Measurements from ENCODE around the gene ITPKB.
A peak's percentile ranks its signal among the peaks of the same experiment; 100 is the strongest.

The ITPKB gene

DNA sequence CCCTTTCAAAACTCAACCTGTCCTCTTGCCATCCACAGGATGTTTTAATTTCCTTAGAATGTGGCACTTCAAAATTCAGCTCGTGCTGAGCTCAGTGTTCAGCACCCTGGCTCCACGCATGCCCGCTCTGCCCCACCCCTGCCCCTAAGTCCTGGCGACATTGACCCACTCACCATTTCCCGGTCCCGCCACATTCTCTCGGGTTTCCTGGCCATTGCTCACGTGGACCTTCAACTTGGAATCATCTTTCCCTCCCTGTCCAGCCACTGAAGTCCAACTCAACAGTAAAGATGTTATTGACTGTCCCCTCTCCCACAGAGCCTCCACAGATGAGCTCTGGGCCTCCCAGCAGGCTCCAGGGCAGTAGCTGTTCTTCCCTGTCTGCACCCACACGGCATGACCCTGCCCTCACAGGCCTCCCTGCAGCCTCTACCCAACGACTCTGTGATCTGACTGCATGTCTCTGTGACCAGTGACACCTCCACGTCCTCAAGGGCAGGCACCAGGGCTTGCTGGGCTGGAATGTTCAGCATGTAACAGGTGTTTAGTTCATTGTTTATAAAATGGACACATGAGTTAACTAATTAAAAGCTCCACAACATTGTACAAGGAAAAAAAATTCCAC lies 53.8 kb downstream of the ITPKB start:
- DNase-seq (ENCODE audit: low read depth in 2 of 2), result no peak

GRCh38 chr1:226684026-226684425 lies 55.1 kb downstream of the ITPKB start:
- DNase-seq (ENCODE audit: low read depth in 2 of 2), result no peak

DNA sequence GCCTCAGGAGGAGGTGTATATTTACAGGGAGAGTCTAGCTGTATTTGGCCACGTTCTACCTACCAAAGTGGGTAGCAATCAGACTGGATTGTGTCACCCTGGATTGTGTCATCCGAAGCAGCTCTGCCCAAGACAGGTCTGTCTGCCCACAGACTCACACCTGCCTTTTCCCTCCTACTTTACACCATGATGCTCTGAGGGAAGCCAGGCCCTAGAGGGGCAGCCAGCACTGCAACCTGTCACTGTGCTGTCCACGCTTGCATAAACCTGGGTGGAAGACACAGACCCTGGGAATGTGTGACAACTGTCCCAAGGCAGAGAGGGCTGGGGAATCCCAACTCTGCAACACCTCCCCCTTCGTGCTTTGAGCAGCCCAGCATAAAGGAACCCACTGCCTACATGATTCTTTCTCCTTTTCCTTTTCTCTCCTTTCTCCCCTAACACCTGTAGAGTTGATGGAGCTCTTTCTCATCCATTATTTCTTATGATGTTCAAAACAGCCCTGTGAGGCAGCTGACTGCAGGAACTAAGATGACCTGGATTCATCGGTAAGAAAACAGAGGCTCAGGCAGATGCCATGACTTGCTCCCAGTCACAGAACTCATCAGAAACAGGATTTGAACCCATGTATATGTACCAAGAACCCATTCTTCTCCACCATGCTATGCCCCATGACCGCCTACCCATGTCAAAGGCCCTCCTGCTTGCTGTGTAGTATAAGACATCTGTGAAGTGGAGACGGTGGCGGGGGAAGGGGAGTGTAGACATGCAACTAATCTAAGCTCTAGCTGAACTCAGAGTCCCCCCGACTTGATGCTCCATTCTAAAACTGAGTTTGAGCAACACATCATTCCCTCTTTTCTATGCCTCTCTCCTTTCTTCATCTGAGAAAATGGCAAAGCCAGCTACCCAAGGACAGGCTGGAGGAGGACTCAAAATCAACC lies 55.9 kb downstream of the ITPKB start:
- DNase-seq (ENCODE audit: low read depth in 2 of 2), result peak in 1 of 2 donors; percentile 36

DNA sequence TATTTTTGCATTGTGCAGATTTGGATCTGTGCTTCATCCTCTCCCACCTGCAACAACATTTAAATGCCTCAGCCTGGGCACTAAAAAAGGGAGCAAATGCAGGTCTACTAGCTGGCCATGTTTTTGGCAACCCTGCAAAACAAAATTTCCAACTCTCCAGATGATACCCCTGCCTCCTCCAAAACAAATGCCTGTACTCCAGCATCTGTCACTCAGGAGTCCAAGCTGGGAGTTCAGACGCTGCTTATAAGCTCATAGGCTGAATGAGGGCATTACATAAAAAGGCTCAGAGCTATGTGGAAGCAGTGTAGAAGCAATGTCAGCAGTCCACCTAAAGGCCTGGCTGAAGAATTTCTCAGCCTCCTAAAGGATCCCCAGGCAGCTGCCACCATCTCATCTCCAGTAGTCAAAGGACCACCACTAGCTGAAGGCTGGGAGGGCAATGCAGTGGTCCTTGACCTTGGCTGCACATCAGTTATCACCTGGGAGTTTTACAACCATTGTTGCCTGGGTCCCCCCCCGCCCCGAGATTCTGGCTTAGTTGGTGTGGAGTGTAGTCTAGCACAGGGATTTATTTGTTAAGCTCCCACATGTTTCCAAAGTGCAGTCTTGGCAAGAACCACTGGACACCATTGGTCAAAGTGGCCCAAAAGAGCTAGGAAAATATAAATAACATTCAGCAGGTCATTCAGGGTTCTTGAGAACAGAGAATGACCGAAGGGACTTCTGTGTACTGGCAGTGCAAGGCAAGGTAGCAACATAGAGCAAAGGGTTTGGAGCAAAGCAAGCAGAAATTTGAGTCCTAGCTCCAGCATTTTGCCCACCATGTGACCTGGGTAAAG lies 57.2 kb downstream of the ITPKB start:
- no peak for DNase-seq (ENCODE audit: low read depth in 2 of 2)

DNA sequence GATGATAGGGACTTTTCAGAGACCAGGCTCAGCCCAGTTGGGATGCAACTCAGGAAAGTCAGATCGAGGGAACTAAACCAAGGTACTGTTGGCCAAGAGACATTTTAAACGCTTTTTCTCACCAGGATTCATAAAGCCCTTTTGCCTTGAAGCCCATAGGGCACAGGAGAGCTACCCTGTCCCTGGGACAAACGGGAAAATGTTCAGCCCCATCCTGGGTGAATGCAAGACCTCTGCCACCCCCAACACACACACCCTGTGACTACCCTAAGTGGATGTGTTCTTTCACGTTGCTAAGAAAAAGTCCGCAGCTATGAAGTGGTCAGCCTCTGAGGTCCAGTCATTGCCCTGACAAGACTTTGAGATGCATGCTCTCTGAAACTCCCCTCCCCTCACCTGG lies 58.4 kb downstream of the ITPKB start:
- no peak for DNase-seq (ENCODE audit: low read depth in 2 of 2)

DNA sequence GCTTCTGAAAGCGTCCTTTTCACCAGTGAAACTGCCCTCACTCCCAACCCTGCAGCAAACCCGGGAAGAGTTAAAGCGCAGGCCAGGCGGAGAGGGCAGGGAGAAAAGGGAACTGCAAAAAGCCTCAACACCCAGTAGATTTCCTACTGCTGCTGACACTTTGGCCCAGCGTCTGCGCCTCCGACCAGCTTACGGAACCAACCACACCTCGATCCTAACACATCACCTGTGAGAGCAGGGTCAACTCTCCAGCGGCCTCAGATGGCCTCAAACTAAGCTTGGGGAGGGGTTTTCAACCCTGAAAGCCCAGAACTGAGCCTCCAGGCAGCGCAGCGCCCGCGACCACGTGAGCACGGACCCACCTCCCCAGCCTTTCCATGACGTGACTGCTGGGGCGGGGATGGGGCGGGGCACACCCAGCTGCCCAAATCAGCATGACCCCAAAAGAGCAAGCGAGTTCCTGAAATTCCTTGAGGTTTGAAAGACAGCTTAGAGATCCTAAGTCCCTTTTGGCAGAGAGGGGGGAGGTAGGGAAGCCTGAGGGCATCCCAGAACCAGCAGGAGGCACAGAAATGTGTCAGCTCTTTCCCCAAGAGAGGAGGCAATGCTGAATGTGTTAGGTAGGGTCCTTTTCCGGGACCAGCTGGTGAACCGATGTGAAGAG lies 59.1 kb downstream of the ITPKB start:
- DNase-seq (ENCODE audit: low read depth in 2 of 2), result peak; percentile 74 to 80

DNA sequence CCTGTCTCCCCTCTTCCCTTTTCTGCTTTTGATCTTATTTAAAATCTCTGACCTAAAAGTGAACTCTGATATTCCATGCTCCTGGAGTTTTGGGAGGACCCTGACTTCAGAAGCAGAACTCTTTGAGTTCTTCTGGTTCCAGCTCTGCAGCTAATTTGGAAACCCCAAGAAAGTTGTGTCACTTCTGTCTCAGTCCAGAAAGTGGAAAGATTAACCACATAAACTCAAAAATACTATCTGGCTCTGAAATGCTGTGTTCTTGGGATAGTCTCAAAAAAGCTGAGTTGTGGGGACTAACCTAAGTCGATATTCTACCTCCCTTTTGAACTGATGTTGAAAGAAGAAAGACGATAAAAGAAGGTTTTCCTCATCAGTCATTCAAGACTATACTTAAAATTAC lies 59.8 kb downstream of the ITPKB start:
- DNase-seq (ENCODE audit: low read depth in 2 of 2), result no peak

- DNase-seq (ENCODE audit: low read depth in 2 of 2), result no peak
Observed at GRCh38 chr1:226678701-226679100, 60.4 kb downstream of the ITPKB start.

DNA sequence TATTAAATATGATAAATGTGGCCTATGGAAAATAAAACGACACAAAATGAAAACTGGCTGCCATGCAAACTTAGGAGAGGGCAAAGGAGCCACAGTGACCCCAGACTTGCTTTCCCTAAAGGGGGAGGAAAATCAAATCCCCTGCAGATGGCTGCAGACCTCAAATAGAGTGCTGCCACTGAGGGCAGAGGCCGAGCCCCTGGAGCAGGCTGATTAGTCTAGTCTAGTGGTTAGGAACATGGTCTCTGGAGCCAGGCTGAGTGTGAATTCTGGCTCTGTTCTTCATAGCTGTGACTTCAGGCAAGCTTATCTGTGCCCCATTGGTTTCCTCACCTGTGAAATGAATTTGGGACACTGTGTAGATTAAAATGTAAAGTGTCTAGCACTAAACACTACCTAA lies 60.8 kb downstream of the ITPKB start:
- no peak for DNase-seq (ENCODE audit: low read depth in 2 of 2)

DNA sequence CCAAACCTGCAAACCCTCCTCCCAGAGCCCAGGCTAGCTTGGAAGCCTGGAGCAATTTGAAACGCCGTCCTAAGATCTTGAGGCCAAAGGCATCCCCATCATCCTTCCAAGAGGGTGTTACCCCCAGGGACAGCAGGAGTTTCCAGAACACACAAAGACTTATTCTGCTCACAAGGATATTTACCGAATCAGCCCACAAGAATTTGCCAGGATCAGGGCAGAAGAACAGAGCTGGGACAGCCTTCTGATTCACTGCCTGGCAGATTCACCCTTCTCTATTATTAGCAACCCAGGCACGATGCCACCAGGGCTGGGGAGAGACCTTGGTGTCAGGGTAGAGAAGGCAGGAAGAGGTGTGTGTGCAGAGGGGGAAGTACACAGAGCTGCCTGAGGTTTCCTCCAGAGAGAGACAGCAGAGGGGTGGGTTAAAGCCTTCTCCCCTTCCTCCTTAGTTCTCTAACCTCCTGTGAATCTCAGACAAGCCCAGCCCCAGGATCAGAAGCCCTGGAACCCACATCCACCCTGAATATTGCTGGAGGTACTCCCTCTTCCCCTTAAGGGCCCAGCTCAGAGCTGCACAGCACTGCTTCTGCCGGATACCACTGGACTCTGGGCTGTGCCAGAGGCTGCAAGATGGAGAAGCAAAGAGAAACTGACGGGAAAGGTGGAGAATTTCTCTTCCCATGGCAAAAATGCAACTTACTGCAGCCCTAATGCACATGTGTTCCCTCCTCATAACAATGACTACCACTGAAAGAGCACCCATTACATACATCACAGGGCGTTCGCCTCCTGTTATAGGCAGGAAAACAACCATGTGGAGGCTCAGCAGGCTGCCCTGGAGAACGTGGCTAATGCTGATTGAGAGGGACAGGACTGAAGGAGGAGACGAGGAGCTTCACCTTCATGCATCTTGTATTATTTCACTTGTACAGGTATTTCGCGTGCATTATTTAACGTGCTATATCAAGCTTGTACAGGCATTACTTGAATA lies 61.8 kb downstream of the ITPKB start:
- peak; percentile 65 for DNase-seq (ENCODE audit: low read depth in 2 of 2)

- DNase-seq (ENCODE audit: low read depth in 2 of 2), result no peak
Observed at GRCh38 chr1:226676381-226676780, 62.7 kb downstream of the ITPKB start.

- no peak for DNase-seq (ENCODE audit: low read depth in 2 of 2)
Observed at GRCh38 chr1:226675715-226676357, 63.2 kb downstream of the ITPKB start.

GRCh38 chr1:226674892-226675714 lies 64.0 kb downstream of the ITPKB start:
- peak; percentile 68 to 79 for DNase-seq (ENCODE audit: low read depth in 2 of 2)

- no peak for DNase-seq (ENCODE audit: low read depth in 2 of 2)
Observed at GRCh38 chr1:226672339-226672762, 66.7 kb downstream of the ITPKB start.

GRCh38 chr1:226671277-226671676 lies 67.8 kb downstream of the ITPKB start:
- DNase-seq (ENCODE audit: low read depth in 2 of 2), result no peak

DNA sequence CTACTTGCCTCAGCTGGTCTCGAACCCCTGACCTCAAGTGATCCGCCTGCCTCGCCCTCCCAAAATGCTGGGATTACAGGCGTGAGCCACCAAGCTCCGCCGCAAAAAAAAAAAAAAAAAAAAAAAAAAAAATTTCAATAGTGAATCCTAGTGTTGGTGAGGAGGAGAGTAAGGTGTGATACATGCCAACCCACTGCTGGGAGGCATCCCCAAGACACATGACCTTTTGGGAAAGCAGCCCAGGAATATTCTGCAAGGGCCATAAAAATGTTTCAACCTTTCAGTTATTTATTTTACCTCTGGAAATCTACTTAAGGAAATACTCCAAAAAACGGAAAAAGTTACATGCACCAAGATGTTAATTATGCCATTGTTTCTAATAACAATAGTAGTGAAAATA lies 69.0 kb downstream of the ITPKB start:
- DNase-seq (ENCODE audit: low read depth in 2 of 2), result no peak

GRCh38 chr1:226668173-226668560 lies 70.9 kb downstream of the ITPKB start:
- no peak for DNase-seq (ENCODE audit: low read depth in 2 of 2)

DNA sequence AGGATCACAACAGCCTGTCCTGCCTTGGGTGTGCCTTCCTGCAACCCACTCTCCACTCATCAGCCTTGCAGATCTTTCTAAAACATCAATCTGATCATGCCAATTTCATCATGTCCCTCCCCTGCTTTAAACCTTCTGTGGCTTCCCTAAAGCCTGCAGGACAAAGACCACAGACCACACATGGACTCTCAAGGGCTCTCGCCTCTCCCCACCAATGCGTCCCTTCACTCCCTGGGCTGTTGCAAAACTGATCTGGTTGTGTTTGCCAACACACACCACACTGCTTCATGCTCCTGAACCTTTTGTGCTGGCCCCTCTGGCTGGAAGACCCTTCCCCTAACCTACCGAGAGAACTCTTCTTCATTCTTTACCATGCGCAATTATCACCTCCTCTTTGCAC lies 72.4 kb downstream of the ITPKB start:
- no peak for DNase-seq (ENCODE audit: low read depth in 2 of 2)

DNA sequence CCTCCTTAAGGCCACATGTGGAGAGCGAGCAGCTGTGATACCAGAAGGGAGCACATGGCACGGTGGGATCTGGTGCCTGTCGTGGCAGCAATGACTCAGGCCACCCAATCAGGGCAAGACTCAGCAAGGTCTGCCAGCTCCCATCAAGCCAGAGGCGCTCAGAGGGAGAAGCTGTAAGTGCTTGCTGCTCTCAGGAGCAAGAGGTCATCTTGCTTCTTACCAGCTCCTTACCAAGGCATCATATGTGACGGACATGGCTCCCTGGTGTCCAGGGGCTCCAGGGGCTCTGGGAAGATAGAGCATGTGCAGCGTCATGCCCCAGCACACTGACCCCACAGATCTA lies 72.9 kb downstream of the ITPKB start:
- no peak for DNase-seq (ENCODE audit: low read depth in 2 of 2)

Measured in stimulated activated CD8-positive, alpha-beta memory T cell treated with anti-CD3 and anti-CD28 coated beads, Interleukin-7, amount 100 ng/mL, for 4 hours (primary cell).